GM12878 (cell line): ENCODE results near the gene THAP3. TPM values are rescaled to one million over a fixed set of nuclear protein-coding genes. Genes with fewer than 3 reads are reported as not detected.

Experiments
- ATAC-seq: fragments of 200-7000 bp; cut with Tn5 transposase; 3 replicates; pipeline ENCODE4 v1.9.1; 2020; ENCODE audit warnings: mild to moderate bottlenecking, moderate library complexity
- BruUV-seq: library from RNA; stranded (reverse); fragments of 400-500 nt; replicated peaks from 2 replicates; lab custom pipeline; 2021; lab: Mats Ljungman, UMichigan
- CTCF ChIA-PET: fragments of 300-600 bp; sonication (Branson Sonifier 250); formaldehyde crosslinking; extraction: SDS; loops from one replicate; lab custom pipeline; 2021; ENCODE audit warnings: inconsistent platforms; lab: Yijun Ruan, JAX
- POLR2A ChIA-PET: fragments of 350-600 bp; formaldehyde crosslinking; extraction: SDS; loops from one replicate; lab custom pipeline; 2021; ENCODE audit warnings: inconsistent platforms; lab: Charles Lee
- RAD21 ChIA-PET: fragments of 300-600 bp; sonication (Branson Sonifier 250); formaldehyde crosslinking; loops from one replicate; lab custom pipeline; 2023; ENCODE audit warnings: antibody characterized with exemption; ENCODE audit not compliant: unreplicated experiment; lab: Charles Lee
- SMC1A ChIA-PET: fragments of 300-600 bp; sonication (Branson Sonifier 250); formaldehyde crosslinking; loops from one replicate; lab custom pipeline; 2023; ENCODE audit not compliant: unreplicated experiment, uncharacterized antibody; lab: Charles Lee
- DNase-seq: peaks from one replicate; pipeline ENCODE4 v3.0.0-alpha.2; 2011; ENCODE audit warnings: low read depth, low spot score
- FAIRE-seq: peaks from 3 replicates; lab custom pipeline; 2011; peaks lifted over from hg19 to GRCh38; lab: Jason Lieb, UNC
- H2AFZ ChIP-seq: 2 replicates; pipeline ENCODE4 v1.6.0; 2011; ENCODE audit warnings: low read depth, low read length, control low read depth; ENCODE audit not compliant: control insufficient read depth
- H3K27ac ChIP-seq: 2 replicates; pipeline ENCODE4 v1.5.1; 2011; ENCODE audit warnings: control low read depth; ENCODE audit not compliant: control insufficient read depth, insufficient read depth
- H3K27me3 ChIP-seq, 2 experiments: replicated peaks in 1 of 2; 2 replicates each; pipeline versions ENCODE4 v1.6.0 to v1.6.1; 2011; ENCODE audit warnings: low read length in 1 of 2; ENCODE audit not compliant: control insufficient read depth in 2 of 2, insufficient read depth in 2 of 2
- H3K36me3 ChIP-seq, 2 experiments: 2 replicates each; pipeline ENCODE4 v1.5.1; 2011; ENCODE audit warnings: low read length in 1 of 2; ENCODE audit not compliant: control insufficient read depth in 2 of 2, insufficient read depth in 2 of 2
- H3K4me1 ChIP-seq: 2 replicates; pipeline ENCODE4 v1.6.1; 2011; ENCODE audit warnings: mild to moderate bottlenecking, low read length, moderate library complexity, mixed read lengths; ENCODE audit not compliant: control insufficient read depth, insufficient read depth
- H3K4me2 ChIP-seq: 2 replicates; pipeline ENCODE4 v1.6.0; 2011; ENCODE audit warnings: control low read depth; ENCODE audit not compliant: control insufficient read depth, insufficient read depth
- H3K4me3 ChIP-seq: fragments of 200-600 bp; sonication (generic); 2 replicates; pipeline ENCODE4 v1.5.1; 2016
- H3K79me2 ChIP-seq: 2 replicates; pipeline ENCODE4 v1.6.0; 2011; ENCODE audit warnings: low read length; ENCODE audit not compliant: control insufficient read depth, insufficient read depth
- H3K9ac ChIP-seq: 2 replicates; pipeline ENCODE4 v1.8.0; 2011; ENCODE audit warnings: low read length, control low read depth, mixed read lengths; ENCODE audit not compliant: control insufficient read depth, insufficient read depth
- H3K9me3 ChIP-seq: replicated peaks from 3 replicates; pipeline ENCODE4 v1.5.1; 2011; ENCODE audit warnings: mild to moderate bottlenecking, low read length; ENCODE audit not compliant: control insufficient read depth, insufficient read depth
- H4K20me1 ChIP-seq: 2 replicates; pipeline ENCODE4 v1.6.0; 2011; ENCODE audit not compliant: control insufficient read depth, insufficient read depth
- ATF2 ChIP-seq: IDR thresholded peaks from 2 replicates; pipeline ENCODE4 v1.6.1; 2012; ENCODE audit warnings: low read length, inconsistent platforms
- ATF3 ChIP-seq: IDR thresholded peaks from 2 replicates; pipeline ENCODE4 v1.6.1; 2011; ENCODE audit warnings: low read depth, mild to moderate bottlenecking, low read length, moderate library complexity, borderline replicate concordance; ENCODE audit errors: extremely low read depth
- CEBPZ ChIP-seq: fragments of 150-350 bp; IDR thresholded peaks from 2 replicates; pipeline ENCODE4 v1.6.1; 2016; ENCODE audit warnings: low read depth, low read length
- DPF2 ChIP-seq: fragments of 450-650 bp; IDR thresholded peaks from 2 replicates; pipeline ENCODE4 v1.6.1; 2017; ENCODE audit warnings: mild to moderate bottlenecking
- EGR1 ChIP-seq, 2 experiments: IDR thresholded peaks; 1 replicate in 1 of 2; 2 replicates in 1 of 2; pipeline ENCODE4 v1.6.1; 2011 to 2012; ENCODE audit warnings: low read depth in 2 of 2, low read length in 2 of 2, borderline replicate concordance in 1 of 2, mild to moderate bottlenecking in 1 of 2, moderate library complexity in 1 of 2
- HSF1 ChIP-seq: fragments of 150-350 bp; IDR thresholded peaks from 2 replicates; pipeline ENCODE4 v1.6.1; 2014; ENCODE audit warnings: mild to moderate bottlenecking, low read depth, low read length
- IKZF1 ChIP-seq: fragments of 450-650 bp; conservative IDR thresholded peaks from 2 replicates; pipeline ENCODE4 v1.6.1; 2017; ENCODE audit warnings: antibody characterized with exemption, mild to moderate bottlenecking
- NFYB ChIP-seq: IDR thresholded peaks from 2 replicates; pipeline ENCODE4 v1.6.1; 2011; ENCODE audit warnings: low read depth, mild to moderate bottlenecking, low read length, improper control_type of control experiment, moderate library complexity; ENCODE audit not compliant: insufficient read depth
- NR2F1 ChIP-seq: fragments of 450-650 bp; conservative IDR thresholded peaks from 2 replicates; pipeline ENCODE4 v1.6.1; 2017; ENCODE audit warnings: mild to moderate bottlenecking
- NRF1 ChIP-seq: conservative IDR thresholded peaks from 2 replicates; pipeline ENCODE4 v1.6.1; 2011; ENCODE audit warnings: mild to moderate bottlenecking, low read depth, low read length, improper control_type of control experiment
- RAD51 ChIP-seq: fragments of 450-650 bp; IDR thresholded peaks from 2 replicates; pipeline ENCODE4 v1.6.1; 2016; ENCODE audit warnings: moderate library complexity, mild to moderate bottlenecking, inconsistent platforms
- RFX5 ChIP-seq: IDR thresholded peaks from 2 replicates; pipeline ENCODE4 v1.6.1; 2011; ENCODE audit warnings: low read depth, low read length, improper control_type of control experiment
- RUNX3 ChIP-seq: IDR thresholded peaks from 2 replicates; pipeline ENCODE4 v1.6.1; 2012; ENCODE audit warnings: low read length, inconsistent platforms
- SMAD5 ChIP-seq: IDR thresholded peaks from 2 replicates; pipeline ENCODE4 v1.6.1; 2016; ENCODE audit warnings: antibody characterized with exemption, low read depth
- SREBF2 ChIP-seq: IDR thresholded peaks from 2 replicates; pipeline ENCODE4 v1.6.1; 2012; ENCODE audit warnings: mild to moderate bottlenecking, low read length
- SRF ChIP-seq, 2 experiments: IDR thresholded peaks; 2 replicates each; pipeline ENCODE4 v1.6.1; 2011; ENCODE audit warnings: low read depth in 2 of 2, low read length in 2 of 2, mild to moderate bottlenecking in 1 of 2, moderate library complexity in 1 of 2
- STAT3 ChIP-seq: IDR thresholded peaks from 2 replicates; pipeline ENCODE4 v1.6.1; 2011; ENCODE audit warnings: low read depth, low read length, improper control_type of control experiment
- WGBS: methylation state at CpG from one replicate; pipeline ENCODE4 v1.1.6; 2016; ENCODE audit warnings: low lambda C conversion rate; ENCODE audit not compliant: insufficient replicate concordance, insufficient coverage; ENCODE audit errors: missing lambda C conversion rate; 5-methylcytosine and 5-hydroxymethylcytosine counted together
- in situ Hi-C: fragments of 300-500 bp; cut with MboI; formaldehyde crosslinking; loops from 9 replicates; pipeline ENCODE4 v1.14.3; 2018; ENCODE audit warnings: mixed read lengths
- intact Hi-C: fragments of 100-400 bp; cut with micrococcal nuclease; formaldehyde crosslinking; loops from one replicate; pipeline ENCODE4 v1.14.2; 2022; ENCODE audit not compliant: unreplicated experiment
- polyA plus RNA-seq, 11 experiments: library from polyadenylated mRNA; depleted of rRNA in 4 of 11; unstranded in 6 of 11; stranded (reverse) in 5 of 11; fragments of >200 nt; fragmentation: Nextera tagmentation in 4 of 11; fragmentation: Illumina TruSeq in 1 of 11; extraction: Ambion mirVana in 4 of 11; extraction: Trizol in 1 of 11; gene quantifications; 1 replicate in 1 of 11; 2 replicates in 10 of 11; pipeline versions ENCODE4 v1.2.1 to v1.2.3, GENCODE V29; 2011 to 2016; ENCODE audit warnings: inconsistent platforms in 2 of 11, missing spikeins in 2 of 11, low read depth in 1 of 11
- total RNA-seq, 4 experiments: library from RNA; depleted of rRNA in 3 of 4; stranded (reverse); fragments of >200 nt in 3 of 4; fragmentation: Illumina TruSeq in 1 of 4; extraction: Trizol in 1 of 4; gene quantifications; 2 replicates each; pipeline versions ENCODE4 v1.2.1 to v1.2.3, GENCODE V29; 2013 to 2021

THAP3 gene
- total and polyA plus RNA-seq, 10 of the 15 experiments (the other 5 are each of a cell fraction or from before 2014, with no cell fraction given), result 1.5 to 19.5 (median 11.9) TPM

GRCh38 chr1:6631058-6631457, 6.4 kb downstream of the THAP3 start:
- intact Hi-C loops, result no loop called here
- peaks cover 12% of the 10 kb centered on the region for H3K4me1 ChIP-seq
- no peak overlapping the region for H2AFZ ChIP-seq
- H3K27ac ChIP-seq, result no peak overlapping the region
- no peak overlapping the region for H3K9ac ChIP-seq
- ChIA-PET RAD21 (no interaction called here), CTCF (interaction anchor here (0.6 kb wide), 1 partner anchor 1183 kb away, joined by 3 read pairs; no protein-coding TSS in a partner anchor), POLR2A (no interaction called here), SMC1A (no interaction called here)
- H3K9me3 ChIP-seq, result no peaks in the 10 kb centered on the region
- in situ Hi-C loops, result no loop called here
- H3K79me2 ChIP-seq, result peaks cover 13% of the 10 kb centered on the region
- H3K4me2 ChIP-seq, result no peak overlapping the region
- H4K20me1 ChIP-seq, result no peaks in the 10 kb centered on the region
- no peak overlapping the region for H3K4me3 ChIP-seq
- H3K36me3 ChIP-seq, result peaks cover 12 to 21% of the 10 kb centered on the region in 2 experiments; a peak in 3 of 4 replicates
- FAIRE-seq (no peak), ATAC-seq (no peak), DNase-seq (no peak)
- H3K27me3 ChIP-seq, result no peaks in the 10 kb centered on the region
- no TSS peak for BruUV-seq
- TF ChIP-seq NRF1 (no peak), SRF (IDR thresholded peaks at IDR 0.05; ENCODE audit: low read depth in 2 of 2, low read length in 2 of 2) (no peak), SREBF2 (no peak), NFYB (no peak), NR2F1 (no peak), RUNX3 (no peak), EGR1 (IDR thresholded peaks at IDR 0.05; ENCODE audit: borderline replicate concordance in 1 of 2, low read depth in 2 of 2, low read length in 2 of 2) (no peak), CEBPZ (no peak), ATF2 (no peak), RFX5 (no peak), IKZF1 (no peak), SMAD5 (no peak), DPF2 (no peak), RAD51 (no peak), ATF3 (no peak), HSF1 (no peak), STAT3 (no peak)
- 98% methylated on average over 8 of the region's 8 CpGs for WGBS
